Epithelial cell of umbilical artery (primary cell): ENCODE results near the gene SNW1. TPM values are rescaled to one million over a fixed set of nuclear protein-coding genes. Genes with fewer than 3 reads are reported as not detected.

Source experiments
- total RNA-seq: library from RNA; depleted of rRNA; stranded (reverse); fragments of >200 nt; gene quantifications from 2 replicates; pipeline ENCODE4 v1.2.3, GENCODE V29; 2014

SNW1 gene
- total RNA-seq: 53.3 and 64.7 TPM in 2 replicates

DNA sequence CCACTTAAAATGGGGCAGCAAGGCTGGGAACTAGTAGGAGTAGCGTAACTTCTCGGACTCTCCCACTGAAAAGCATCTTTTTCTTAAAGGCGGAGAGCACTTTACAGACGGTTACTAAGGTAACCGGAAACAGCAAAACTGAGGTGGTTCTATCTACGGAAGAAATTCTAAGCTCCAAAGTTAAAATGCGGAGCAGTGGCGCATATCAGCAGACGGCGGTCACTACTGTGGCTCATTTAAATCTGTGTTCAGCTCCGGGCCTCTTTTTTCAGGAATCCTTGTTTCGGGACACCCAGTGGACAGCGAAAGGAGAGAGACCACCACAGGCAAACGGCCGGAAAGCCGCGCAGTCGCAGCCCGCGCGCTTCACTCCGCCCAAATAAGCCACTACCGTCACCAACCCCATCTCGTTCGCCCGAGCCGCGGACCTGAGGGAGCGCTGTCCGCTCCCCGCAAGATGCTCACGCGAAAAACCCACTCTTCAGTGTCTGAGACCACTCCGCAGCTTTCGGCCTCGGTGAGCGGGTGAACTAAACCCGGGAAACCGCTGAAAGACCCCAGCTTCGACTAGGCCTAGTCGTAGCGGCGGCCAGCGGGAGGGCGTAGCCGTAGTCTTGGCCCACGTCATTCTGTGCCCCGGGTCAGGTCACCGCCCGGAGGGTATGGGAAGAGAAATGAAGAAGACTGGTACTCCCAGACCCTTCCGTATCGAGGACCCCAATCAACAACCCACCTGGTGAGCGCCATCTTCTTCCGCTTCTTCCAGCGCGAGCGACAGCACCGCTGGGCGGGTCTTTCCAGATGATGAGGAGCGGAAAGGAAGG lies at the start of gene SNW1:
TSS of gene SNW1 (minus strand) at position 776 of the 824 bp plus-strand sequence. CDS start at position 747, 29 bp downstream.

DNA sequence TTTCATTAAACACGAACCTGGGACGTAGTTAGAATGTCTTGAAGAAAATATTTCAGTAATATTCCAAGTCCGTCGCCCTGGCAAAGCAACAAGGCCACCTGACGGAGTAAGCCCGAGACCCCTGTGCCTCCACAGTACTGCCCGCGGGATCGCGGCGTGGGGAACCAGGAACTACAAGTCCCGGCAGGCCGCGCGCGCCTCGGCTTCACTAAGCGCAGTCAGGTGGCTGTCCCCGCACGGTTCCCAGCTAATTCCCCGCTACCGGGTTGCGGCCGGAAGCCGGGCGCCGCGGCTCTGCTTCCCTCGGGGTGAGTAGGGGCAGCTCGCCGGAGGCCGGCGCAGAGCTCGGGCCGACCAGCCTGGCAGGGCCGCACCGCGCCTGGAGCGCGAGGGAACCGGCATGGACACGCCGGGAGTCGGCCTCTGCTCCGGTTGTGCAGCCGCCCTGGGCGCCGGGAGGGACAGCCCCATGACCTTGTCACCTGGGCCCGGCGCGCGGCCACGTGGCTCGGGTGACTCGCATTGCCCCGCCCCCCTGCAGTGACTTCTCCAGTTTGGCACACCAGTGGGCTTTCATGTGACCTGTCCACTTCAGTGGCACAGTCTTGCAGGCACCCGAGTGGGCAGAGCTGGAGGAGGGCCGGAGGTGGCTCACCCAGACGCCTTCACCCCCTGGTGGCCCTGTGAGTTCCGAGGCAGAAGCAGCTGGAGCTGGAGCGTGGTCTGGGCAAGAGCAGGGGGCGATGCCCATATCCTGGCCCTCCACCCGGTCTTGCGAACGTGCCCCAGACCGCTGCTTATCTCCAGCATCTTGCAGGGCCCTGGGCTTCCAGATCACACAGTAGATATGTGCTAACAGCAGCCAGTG lies 39.1 kb upstream of the SNW1 start, which contains the start of gene ADCK1:
TSS of gene ADCK1 (plus strand) at position 247 of the 868 bp plus-strand sequence. CDS start 18,870 bp downstream, outside the sequence.

DNA sequence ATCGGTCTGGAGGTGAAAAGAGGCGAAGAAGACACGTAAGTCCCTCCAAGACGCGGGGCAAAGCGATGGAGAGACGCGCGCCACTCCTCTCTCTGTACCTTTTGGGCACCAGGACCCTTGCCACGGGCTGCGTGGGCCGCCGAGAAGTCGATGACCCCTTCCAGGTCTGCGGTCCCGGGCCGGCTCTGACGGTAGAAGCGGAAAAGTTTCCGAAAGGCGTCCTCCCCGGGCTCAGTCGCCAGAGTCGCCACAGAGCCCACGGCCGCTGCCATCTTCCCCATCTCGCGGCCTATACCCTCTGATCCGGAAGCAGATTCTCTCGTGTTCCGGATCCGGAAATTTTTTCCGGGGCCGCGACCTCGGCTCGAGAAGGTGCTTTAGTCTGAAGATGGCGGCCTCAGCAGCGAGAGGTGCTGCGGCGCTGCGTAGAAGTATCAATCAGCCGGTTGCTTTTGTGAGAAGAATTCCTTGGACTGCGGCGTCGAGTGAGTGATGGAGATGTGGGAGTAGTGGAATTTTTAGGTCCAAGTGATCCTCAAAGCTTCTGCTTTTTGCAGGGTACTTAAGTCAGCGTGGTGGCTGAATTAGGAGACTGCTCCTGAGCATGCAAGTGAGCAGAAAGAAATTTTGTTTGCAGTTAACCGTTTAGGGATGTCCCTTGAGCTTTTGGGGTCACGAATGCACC lies 53.1 kb downstream of the SNW1 start, which contains the start of the genes ALKBH1 and SLIRP:
TSS of gene ALKBH1 (minus strand) at position 300 of the 685 bp plus-strand sequence. CDS start at position 281, 19 bp downstream.
TSS of gene SLIRP (plus strand) at position 380 of the 685 bp plus-strand sequence. CDS start at position 389, 9 bp downstream.

Other genes with a start within 250 kb of the SNW1 start
- gene SPTLC2, start 144.5 kb downstream of the SNW1 start, total RNA-seq: 49.4 and 93.5 TPM in 2 replicates
- gene ALKBH1, start 53.1 kb downstream of the SNW1 start, total RNA-seq: 11.2 and 13.6 TPM in 2 replicates
- 246 and 297 TPM in 2 replicates for gene SLIRP, start 53.1 kb downstream of the SNW1 start, total RNA-seq
- 2.3 and 2.6 TPM in 2 replicates for gene ADCK1, start 39.0 kb upstream of the SNW1 start, total RNA-seq